ENCODE results near the gene AKT3. TPM values are rescaled to one million over a fixed set of nuclear protein-coding genes. Genes with fewer than 3 reads are reported as not detected.

Gene AKT3
- polyA plus RNA-seq, 1 donor (not counting 4 experiments of a cell fraction or from before 2014, with no cell fraction given): 2.9 TPM

GRCh38 chr1:243572940-243573339 is 277.1 kb downstream of the AKT3 start:
- H3K9me1 ChIP-seq (ENCODE audit: control insufficient read depth, extremely low read depth, insufficient read depth, low read length): no peaks in the 10 kb centered on the region
- no peaks in the 10 kb centered on the region for H3K36me3 ChIP-seq (ENCODE audit: control insufficient read depth in 2 of 2, extremely low read depth in 1 of 2, insufficient read depth in 2 of 2, low read length in 2 of 2)
- H3K27ac ChIP-seq (ENCODE audit: control insufficient read depth, insufficient read depth, low read length): no peak overlapping the region
- DNase-seq (ENCODE audit: low read depth, low spot score) (no peak), FAIRE-seq (no peak)
- no peak overlapping the region for H3K4me3 ChIP-seq (ENCODE audit: control insufficient read depth in 2 of 3, extremely low read depth in 1 of 3, insufficient read depth in 2 of 3, low read depth in 1 of 3, low read length in 3 of 3)
- H3K4me2 ChIP-seq (ENCODE audit: control insufficient read depth, extremely low read depth, insufficient read depth, low read depth, low read length): no peak overlapping the region
- TF ChIP-seq EZH2 (IDR thresholded peaks at IDR 0.05; ENCODE audit: low read length): no peak
- TF ChIP-seq CTCF (optimal IDR thresholded peaks at IDR 0.05 in 1 of 3, IDR thresholded peaks at IDR 0.05 in 1 of 3, conservative IDR thresholded peaks at IDR 0.05 in 1 of 3; ENCODE audit: extremely low read depth in 1 of 3, insufficient read depth in 2 of 3, low read length in 3 of 3): no peak
- H3K79me2 ChIP-seq (ENCODE audit: control insufficient read depth, insufficient read depth, low read length): no peaks in the 10 kb centered on the region
- no peaks in the 10 kb centered on the region for H3K27me3 ChIP-seq (ENCODE audit: control insufficient read depth, extremely low read depth, insufficient read depth, low read length)
- H3K9me3 ChIP-seq (ENCODE audit: control insufficient read depth, low read depth, low read length): no peaks in the 10 kb centered on the region
- H4K20me1 ChIP-seq (ENCODE audit: control insufficient read depth, extremely low read depth, insufficient read depth, low read length): no peaks in the 10 kb centered on the region
- no peak overlapping the region for H2AFZ ChIP-seq (ENCODE audit: control insufficient read depth, low read length)
- no peaks in the 10 kb centered on the region for H3K4me1 ChIP-seq (ENCODE audit: control insufficient read depth, extremely low read depth, insufficient read depth, low read length)
- dilution Hi-C loops (cut with MboI; ENCODE audit: extremely low pct_ligation_motif_present, low sequenced_read_pairs): no loop called here
- no peak overlapping the region for H3K9ac ChIP-seq (ENCODE audit: control insufficient read depth, extremely low read depth, insufficient read depth, low read length)

- no peak for FAIRE-seq
- Histone ChIP-seq H3K79me2 (ENCODE audit: control insufficient read depth, insufficient read depth, low read length) (no peaks in the 10 kb centered on the region), H3K9ac (ENCODE audit: control insufficient read depth, extremely low read depth, insufficient read depth, low read length) (no peak overlapping the region), H3K9me3 (ENCODE audit: control insufficient read depth, low read depth, low read length) (no peaks in the 10 kb centered on the region), H3K36me3 (ENCODE audit: control insufficient read depth in 2 of 2, extremely low read depth in 1 of 2, insufficient read depth in 2 of 2, low read length in 2 of 2) (no peaks in the 10 kb centered on the region), H3K4me2 (ENCODE audit: control insufficient read depth, extremely low read depth, insufficient read depth, low read depth, low read length) (no peak overlapping the region), H3K4me1 (ENCODE audit: control insufficient read depth, extremely low read depth, insufficient read depth, low read length) (no peaks in the 10 kb centered on the region), H3K27me3 (ENCODE audit: control insufficient read depth, extremely low read depth, insufficient read depth, low read length) (no peaks in the 10 kb centered on the region), H3K9me1 (ENCODE audit: control insufficient read depth, extremely low read depth, insufficient read depth, low read length) (no peaks in the 10 kb centered on the region), H3K4me3 (ENCODE audit: control insufficient read depth in 2 of 3, extremely low read depth in 1 of 3, insufficient read depth in 2 of 3, low read depth in 1 of 3, low read length in 3 of 3) (no peak overlapping the region), H4K20me1 (ENCODE audit: control insufficient read depth, extremely low read depth, insufficient read depth, low read length) (no peaks in the 10 kb centered on the region), H2AFZ (ENCODE audit: control insufficient read depth, low read length) (no peak overlapping the region), H3K27ac (ENCODE audit: control insufficient read depth, insufficient read depth, low read length) (no peak overlapping the region)
- no peak for DNase-seq (ENCODE audit: low read depth, low spot score)
- TF ChIP-seq EZH2 (IDR thresholded peaks at IDR 0.05; ENCODE audit: low read length) (no peak), CTCF (optimal IDR thresholded peaks at IDR 0.05 in 1 of 3, IDR thresholded peaks at IDR 0.05 in 1 of 3, conservative IDR thresholded peaks at IDR 0.05 in 1 of 3; ENCODE audit: extremely low read depth in 1 of 3, insufficient read depth in 2 of 3, low read length in 3 of 3) (no peak)
- dilution Hi-C loops (cut with MboI; ENCODE audit: extremely low pct_ligation_motif_present, low sequenced_read_pairs): no loop called here
These were observed 281.2 kb downstream of the AKT3 start for GRCh38 chr1:243568793-243569192.
